B cell (primary cell): ENCODE data around the gene PEBP1.

Experiments
- CTCF ChIP-seq: fragments of 200-600 bp; IDR thresholded peaks from one replicate; pipeline ENCODE4 v1.8.0; 2022; ENCODE audit warnings: antibody characterized with exemption, mild to moderate bottlenecking
- EZH2 ChIP-seq: IDR thresholded peaks from 2 replicates; pipeline ENCODE4 v1.6.1; 2012; ENCODE audit warnings: borderline replicate concordance, low read depth, mild to moderate bottlenecking, moderate library complexity, low read length; ENCODE audit not compliant: insufficient read depth, poor library complexity, severe bottlenecking

- TF ChIP-seq CTCF, result no peak
- no peak for TF ChIP-seq EZH2
These were observed 31.0 kb downstream of the PEBP1 start for GRCh38 chr12:118166946-118167345.
